HG02610 (cell line): Measurements from ENCODE around the gene CCDC102A.

Experiments used
- ATAC-seq: cut with Tn5 transposase; IDR thresholded peaks from one replicate; pipeline ENCODE4 v1.9.1; 2021; ENCODE audit warnings: mild to moderate bottlenecking, moderate library complexity; ENCODE audit not compliant: unreplicated experiment

CCDC102A gene

GRCh38 chr16:57480754-57481230 lies 55.6 kb downstream of the CCDC102A start:
- ATAC-seq = no peak

- no peak for ATAC-seq
These were observed 56.2 kb downstream of the CCDC102A start for GRCh38 chr16:57479976-57480753.

- no peak for ATAC-seq
These were observed 57.0 kb downstream of the CCDC102A start for GRCh38 chr16:57479205-57479975.

GRCh38 chr16:57478396-57479204 lies 57.8 kb downstream of the CCDC102A start:
- no peak for ATAC-seq

GRCh38 chr16:57477531-57478202 lies 58.7 kb downstream of the CCDC102A start:
- no peak for ATAC-seq

- no peak for ATAC-seq
These were observed 59.6 kb downstream of the CCDC102A start for GRCh38 chr16:57476546-57477410.

GRCh38 chr16:57475711-57476339 lies 60.5 kb downstream of the CCDC102A start:
- ATAC-seq = peak; percentile 92

GRCh38 chr16:57474671-57475661 lies 61.4 kb downstream of the CCDC102A start:
- no peak for ATAC-seq

- no peak for ATAC-seq
These were observed 62.5 kb downstream of the CCDC102A start for GRCh38 chr16:57473906-57474305.

GRCh38 chr16:57473176-57473840 lies 63.1 kb downstream of the CCDC102A start:
- no peak for ATAC-seq

GRCh38 chr16:57472665-57473060 lies 63.7 kb downstream of the CCDC102A start:
- no peak for ATAC-seq

GRCh38 chr16:57471852-57472664 lies 64.3 kb downstream of the CCDC102A start:
- no peak for ATAC-seq

GRCh38 chr16:57471209-57471608 lies 65.2 kb downstream of the CCDC102A start:
- ATAC-seq = no peak

- ATAC-seq = no peak
These were observed 65.7 kb downstream of the CCDC102A start for GRCh38 chr16:57470711-57471110.

- no peak for ATAC-seq
These were observed 66.4 kb downstream of the CCDC102A start for GRCh38 chr16:57469917-57470470.

GRCh38 chr16:57469046-57469445 lies 67.3 kb downstream of the CCDC102A start:
- no peak for ATAC-seq
